Epithelial cell of proximal tubule (primary cell): Measurements from ENCODE around the gene NUDT2. TPM values are rescaled to one million over a fixed set of nuclear protein-coding genes. Genes with fewer than 3 reads are reported as not detected.
A peak's percentile ranks its signal among the peaks of the same experiment; 100 is the strongest.

Source experiments
- DNase-seq: peaks from one replicate; pipeline ENCODE4 v3.0.0-alpha.2; 2011; ENCODE audit warnings: low read depth
- H3K4me3 ChIP-seq: 2 replicates; pipeline ENCODE4 v1.5.1; 2011; ENCODE audit warnings: low read depth, mild to moderate bottlenecking, low read length
- CTCF ChIP-seq: conservative IDR thresholded peaks from 2 replicates; pipeline ENCODE4 v1.5.1; 2012; ENCODE audit warnings: low read depth, mild to moderate bottlenecking, low read length
- total RNA-seq: library from RNA; depleted of rRNA; stranded (reverse); fragments of >200 nt; gene quantifications from 2 replicates; pipeline ENCODE4 v1.2.3, GENCODE V29; 2015

The NUDT2 gene
- total RNA-seq, 1 donor from 2014 or later: 16.3 TPM

GRCh38 chr9:34380511-34381315 lies 51.3 kb downstream of the NUDT2 start:
- DNase-seq: no peak
- no peak for TF ChIP-seq CTCF

GRCh38 chr9:34381323-34381722 lies 52.0 kb downstream of the NUDT2 start:
- TF ChIP-seq CTCF: no peak
- peak overlapping the region; percentile 59 for H3K4me3 ChIP-seq
- DNase-seq: no peak

More at GRCh38 chr9:34380511-34381315, 51.3 kb downstream of the NUDT2 start:
- H3K4me3 ChIP-seq: peak overlapping the region; percentile 59

GRCh38 chr9:34382054-34382453 lies 52.7 kb downstream of the NUDT2 start:
- no peak overlapping the region for H3K4me3 ChIP-seq
- no peak for DNase-seq
- TF ChIP-seq CTCF: no peak

- no peak for TF ChIP-seq CTCF
- no peak overlapping the region for H3K4me3 ChIP-seq
- DNase-seq: no peak
Observed at GRCh38 chr9:34382879-34383278, 53.5 kb downstream of the NUDT2 start.

GRCh38 chr9:34383904-34384303 lies 54.5 kb downstream of the NUDT2 start:
- no peak for DNase-seq
- no peak for TF ChIP-seq CTCF
- no peak overlapping the region for H3K4me3 ChIP-seq

- DNase-seq: no peak
- H3K4me3 ChIP-seq: no peak overlapping the region
- no peak for TF ChIP-seq CTCF
Observed at GRCh38 chr9:34384368-34385165, 55.2 kb downstream of the NUDT2 start.
